ENCODE data around the gene ENAH.

The ENAH gene

DNA sequence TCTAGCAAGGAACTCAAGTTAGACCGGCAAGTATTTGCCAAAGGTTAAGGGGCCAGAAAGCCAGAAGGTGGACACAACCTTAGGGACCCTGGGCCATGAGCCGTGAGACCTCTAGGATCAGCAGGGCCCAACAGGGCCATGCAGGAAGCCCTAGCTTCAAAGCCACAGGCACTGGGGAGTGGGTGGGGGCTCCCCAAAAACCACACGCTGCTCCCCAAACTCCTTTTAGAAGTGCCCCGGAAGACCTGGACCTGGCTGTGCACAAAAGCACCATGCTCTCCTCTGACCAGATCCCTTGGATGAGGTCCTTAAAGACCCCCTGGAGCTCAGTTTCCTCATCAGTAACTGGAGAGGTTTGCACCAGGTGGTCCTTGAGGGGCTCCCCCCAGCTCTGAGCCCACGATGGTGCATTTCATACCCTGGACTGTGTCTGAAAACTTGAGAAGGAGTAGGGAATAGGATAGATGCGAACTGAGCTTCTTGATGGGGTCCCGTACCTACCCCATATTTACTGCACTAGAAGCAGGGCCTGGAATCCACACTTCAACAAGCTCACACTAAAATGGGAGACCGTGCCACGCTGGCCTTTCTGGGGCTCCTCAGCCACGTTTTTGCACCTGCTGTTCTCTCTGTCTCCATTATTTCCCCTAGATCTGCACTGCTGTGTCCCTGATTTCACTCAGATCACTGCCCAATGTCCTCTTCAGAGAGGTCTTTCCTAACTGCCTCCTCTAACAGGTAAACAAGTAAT lies 184.5 kb downstream of the ENAH start:
- DNase-seq = no peak

DNA sequence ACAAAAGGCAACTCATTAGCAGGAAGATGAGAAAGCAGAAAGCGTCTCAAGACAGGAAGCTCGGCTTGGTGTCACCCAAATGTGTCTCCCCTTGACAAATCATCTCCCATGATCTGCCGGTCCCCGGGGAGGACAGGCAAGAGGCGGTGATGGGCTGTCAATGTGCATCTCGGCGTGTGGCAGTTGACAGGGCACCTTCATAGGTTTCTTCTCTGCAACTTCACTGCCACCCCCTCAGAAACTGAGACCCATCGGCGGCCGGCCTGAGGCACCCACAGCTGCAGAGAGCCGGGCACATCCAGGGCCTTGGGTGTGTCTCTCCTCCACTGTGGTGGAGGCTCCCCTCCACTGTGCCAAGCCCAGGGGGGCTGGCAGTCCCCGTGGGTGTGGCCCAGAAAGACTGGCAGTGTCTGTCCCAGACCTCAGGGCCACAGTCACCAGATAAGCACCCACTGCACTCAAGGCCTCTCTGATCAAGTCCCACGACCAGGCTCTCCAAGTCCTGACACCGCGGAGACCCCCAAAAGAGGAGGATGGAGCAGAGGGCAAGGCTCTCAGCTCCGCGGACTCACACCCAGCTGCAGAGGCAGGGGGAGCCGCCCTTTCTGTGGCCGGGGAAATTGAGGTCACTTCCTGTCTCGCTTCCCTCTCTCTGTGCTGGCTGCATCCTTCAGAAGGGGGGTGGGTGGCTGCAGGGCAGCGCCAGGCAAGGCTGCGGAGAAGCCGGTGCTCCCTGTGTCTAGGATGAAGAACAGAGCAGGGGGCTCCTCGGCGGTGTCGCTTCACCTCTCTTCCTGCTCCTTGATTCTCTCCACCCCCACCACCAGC lies 185.5 kb downstream of the ENAH start:
- DNase-seq = no peak

DNA sequence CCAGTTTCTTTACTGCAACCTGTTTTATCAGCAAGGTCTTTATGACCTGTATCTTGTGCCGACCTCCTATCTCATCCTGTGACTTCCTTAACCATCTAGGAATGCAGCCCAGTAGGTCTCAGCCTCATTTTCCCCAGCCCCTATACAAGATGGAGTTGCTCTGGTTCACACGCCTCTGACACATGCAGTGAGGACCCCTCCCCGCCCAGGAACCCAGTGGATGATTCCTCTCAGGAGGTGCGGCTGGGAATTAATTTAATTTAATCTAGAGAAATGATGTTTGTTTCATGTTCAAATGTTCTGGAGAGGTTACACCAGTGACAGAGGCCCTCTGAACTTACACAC lies 186.1 kb downstream of the ENAH start:
- DNase-seq = no peak

DNA sequence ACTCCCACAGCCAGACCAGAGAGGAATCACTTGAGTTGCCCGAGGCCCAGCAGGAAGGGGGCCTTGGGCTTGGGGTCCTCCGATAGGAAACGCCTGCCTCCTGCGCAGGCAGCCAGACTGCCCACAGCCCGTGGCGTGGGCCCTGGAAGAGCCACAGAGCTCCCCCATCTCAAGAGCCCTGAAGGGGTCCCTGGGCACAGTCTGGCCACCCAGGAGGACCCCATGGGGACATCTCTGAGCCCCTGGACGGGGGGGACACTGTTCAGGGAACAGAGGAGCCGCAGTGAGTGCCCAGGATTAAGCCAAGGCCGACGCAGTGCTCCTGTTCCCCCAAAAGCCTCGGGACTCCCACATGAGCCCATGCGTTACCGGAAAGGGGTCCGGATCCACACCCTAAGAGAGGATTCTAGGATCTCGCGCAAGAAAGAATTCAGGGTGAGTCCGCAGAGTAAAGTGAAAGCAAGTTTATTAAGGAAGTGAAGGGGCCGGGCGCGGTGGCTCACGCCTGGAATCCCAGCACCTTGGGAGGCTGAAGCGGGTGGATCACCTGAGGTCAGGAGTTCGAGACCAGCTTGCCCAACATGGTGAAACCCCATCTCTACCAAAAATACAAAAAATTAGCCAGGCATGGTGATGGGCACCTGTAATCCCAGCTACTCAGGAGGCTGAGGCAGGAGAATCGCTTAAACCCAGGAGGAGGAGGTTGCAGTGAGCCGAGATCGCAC lies 187.0 kb downstream of the ENAH start:
- DNase-seq = no peak

DNA sequence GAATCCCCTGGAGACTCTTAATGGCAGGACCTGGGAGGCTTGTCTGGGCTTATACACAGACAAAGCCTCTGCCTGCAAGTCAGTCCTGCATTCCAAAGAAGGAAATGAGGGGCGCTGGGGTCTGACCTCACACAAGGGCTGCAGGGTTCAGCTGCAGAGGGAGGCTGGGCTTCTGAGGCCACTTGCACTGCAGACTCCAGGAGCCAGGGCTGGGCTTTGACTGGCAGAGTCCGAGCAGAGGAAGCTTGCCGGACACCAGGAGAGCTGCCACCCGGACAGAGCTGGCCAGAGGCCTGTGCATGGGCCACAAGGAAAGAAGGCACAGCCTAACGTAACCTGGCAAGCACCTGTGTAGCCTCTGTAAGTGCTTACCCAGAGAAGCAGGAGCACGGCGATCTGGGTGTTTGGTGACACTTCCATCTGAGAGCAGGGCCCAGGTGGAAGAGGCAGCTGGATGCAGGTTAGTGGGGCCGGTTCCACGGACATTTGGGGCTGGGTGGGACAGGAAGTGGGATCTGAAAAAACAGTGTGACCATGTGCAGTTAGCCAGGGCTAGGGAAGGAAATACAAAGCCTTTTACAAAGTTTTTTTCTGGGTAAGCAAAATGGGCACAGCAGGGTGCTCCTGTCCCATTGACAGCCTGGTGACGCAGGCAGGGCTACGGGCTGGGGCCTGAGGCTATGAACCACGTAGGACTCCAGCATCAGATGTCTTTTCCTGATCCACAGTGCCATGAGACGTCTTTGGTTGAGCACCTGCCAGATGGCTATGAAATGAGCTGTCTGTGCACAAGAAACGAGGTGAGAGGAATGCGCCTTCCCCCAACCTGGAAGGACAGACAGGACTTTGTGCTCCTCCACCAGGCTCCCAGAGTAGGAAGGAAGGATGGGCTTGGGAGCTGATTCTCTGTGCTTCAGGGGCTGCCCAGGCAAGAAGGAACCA lies 187.8 kb downstream of the ENAH start:
- DNase-seq = no peak

DNA sequence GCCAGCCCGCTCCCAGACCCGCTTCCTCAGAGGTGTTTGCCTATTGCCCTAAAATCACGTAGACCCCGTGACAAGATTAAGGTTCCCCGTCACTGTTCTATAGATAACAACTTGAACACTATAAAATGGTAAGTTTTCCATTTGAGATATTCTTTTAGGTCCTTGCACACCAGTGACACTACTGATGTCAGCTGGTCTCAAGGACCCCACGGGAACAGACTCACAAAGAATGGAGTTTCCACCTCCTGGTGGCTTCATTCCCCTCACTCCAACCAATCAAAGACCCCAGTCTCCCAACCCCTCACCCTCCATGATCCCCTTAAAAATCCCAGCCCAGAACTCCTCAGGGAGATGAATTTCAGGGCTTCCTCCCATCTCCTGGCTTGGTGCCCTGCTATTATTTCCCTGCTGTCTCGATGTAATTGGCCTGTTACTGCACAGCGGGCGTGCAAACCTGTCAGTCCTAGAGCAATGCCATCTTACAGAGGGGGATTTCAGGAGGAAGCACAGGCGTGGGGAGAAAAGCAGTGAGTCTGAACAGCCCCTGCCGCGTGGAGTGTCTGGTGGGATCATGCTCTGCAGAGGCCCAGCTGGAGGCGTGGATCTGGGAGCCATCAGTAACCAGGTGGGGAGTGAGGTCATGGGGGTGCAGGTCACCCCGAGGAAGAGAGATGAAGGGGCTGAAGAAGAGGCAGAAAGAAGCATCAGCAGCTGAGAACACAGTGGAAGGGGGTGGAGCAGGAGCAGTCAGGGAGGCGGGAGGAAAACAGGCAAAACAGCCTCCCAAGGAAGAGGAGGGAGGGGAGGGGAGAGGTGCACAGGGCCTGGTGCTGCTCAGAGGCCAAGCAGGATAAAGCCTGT lies 190.0 kb downstream of the ENAH start:
- no peak for DNase-seq

DNA sequence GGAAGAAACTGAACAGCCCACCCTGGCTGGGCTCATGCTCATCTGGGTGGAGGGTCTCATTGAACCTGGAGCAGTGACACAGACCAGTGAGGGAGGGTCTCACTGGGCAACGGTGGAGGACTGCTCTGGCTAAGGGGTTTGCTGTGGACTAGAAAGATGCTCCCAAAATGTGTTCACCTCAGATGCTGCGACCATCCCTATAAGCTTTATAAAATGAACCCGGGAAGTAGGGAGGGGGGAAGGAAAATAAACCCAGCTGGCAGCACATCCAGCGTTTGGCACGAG lies 190.6 kb downstream of the ENAH start:
- DNase-seq = no peak

DNA sequence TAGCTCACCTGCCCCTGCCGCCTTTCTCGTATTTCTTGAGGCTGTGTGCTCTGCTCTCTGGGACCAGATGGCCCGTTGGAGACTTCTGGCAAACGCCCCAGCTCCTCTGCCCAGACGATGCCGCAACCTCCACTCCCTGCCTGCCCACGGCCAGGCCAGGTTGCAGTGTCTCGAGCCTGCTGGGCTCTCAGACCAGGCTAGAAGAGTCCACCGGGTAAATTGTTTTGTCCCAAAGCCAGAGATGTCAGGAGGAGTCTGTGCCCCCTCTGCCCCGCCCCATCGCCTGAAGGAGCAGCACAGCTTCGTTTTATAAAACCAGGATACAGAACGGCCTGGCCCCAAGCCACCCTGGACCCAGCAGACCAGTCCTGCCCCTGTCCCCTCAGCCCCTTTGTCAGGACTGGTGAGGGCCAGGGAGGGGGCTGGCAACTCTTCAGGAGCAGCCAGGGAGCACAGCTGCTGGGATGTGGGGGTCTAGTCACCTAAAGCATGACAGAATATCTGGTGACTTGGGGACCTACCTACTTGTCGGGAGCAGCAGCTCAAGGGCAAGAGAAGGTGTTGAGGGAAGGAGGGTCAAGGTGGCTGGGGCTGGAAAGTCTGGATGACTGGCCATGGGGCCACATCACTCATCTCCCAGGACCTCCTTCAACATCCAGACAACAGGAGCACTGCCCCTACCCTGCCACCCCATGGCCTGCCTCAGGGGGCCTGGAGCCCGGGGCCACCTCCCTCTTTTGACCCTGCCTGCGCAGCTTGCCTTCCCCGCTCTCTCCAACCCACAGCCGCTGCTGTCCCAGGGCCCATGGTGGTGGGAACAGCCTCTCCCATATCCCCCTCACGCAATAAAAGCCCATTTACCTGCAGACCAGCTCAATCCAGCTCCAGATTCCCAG lies 191.1 kb downstream of the ENAH start:
- no peak for DNase-seq

DNA sequence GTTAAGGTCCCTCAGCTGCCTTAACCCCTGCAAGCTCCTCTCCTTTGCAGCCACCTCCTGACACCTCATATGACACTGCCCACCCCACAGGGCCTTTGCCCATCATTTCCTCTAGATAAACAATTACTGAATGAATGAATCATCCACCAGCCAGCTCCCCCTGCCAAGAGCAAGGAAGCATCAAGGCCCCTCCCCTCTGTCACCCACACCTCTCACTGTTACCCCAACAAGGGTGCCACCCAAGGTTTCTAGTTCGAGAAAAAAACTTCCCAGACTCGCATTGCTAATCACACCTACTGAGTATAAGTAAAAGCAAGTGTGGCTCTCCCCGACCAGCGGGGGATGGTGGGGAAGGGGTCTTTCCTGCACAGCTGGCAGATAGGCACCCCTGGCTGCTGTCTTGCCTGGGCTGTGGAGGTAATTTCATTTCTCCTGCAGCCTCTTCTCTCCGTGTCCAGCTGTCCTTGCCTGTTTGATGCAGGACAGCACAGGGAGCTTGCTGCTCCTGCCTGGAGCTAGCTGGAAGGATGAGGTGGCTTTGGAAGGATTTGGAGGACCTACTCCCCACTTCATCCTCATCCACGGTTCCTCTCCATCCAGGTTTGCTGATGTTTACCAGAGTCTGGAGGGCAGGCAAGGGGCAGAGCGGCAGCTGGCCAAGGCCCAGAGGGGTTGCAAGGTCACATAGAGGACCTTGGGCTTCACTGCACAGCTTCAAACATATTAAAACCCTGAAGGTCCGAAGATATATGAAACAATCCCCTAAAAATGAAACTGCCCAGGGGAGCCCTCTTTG lies 192.0 kb downstream of the ENAH start:
- no peak for DNase-seq

DNA sequence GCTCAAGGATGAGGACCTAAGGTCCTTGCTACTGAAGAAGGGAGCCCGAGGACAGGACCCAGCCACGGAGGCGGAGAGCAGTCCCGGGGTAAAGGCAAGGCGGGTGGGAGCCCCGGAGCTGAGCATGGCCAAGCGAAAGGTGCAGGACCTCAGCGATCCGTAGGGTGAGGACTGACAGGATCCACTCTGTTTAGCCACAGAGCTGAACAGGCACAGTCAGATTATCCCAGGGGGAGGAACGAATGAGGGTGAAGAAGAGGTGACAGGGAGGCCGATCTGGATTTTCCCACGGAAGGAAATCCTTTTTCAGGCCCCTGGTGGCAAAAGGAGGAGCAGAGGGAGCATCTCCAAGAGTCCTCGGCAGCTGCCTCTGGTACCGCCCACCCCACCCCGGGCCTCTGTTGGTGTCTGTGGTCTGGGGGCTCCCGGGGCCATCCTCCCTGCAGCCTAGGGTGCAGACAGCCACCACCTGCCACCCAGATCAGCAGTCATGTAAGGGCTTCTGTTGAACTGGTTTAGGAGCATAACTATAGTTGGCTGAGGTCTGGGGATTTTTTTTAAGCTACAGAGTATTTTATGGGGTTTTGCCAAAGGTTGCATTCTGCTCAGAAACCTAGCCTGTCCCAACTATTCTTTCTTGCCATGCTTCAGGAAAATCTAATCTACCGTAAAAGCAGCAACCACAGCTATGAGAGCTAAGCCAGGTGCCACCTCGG lies 192.7 kb downstream of the ENAH start:
- no peak for DNase-seq

DNA sequence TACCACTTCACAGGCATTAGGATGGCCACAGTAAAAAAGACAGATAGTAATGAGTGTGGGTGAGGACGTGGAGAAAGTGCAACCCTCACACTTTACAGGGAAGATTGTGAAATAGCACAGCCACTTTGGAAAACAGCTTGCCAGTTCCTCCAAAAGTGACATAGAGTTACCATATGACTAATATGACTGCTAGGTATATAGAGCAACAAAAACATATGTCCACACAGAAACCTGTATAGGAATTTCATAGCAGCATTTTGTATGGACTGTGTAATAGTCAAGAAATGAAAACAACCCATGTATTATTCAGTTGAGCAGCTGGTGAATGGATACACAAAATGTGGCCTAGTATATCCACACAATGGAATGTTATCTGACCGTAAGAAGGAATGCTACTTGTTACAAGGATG lies 194.7 kb downstream of the ENAH start:
- DNase-seq = no peak

DNA sequence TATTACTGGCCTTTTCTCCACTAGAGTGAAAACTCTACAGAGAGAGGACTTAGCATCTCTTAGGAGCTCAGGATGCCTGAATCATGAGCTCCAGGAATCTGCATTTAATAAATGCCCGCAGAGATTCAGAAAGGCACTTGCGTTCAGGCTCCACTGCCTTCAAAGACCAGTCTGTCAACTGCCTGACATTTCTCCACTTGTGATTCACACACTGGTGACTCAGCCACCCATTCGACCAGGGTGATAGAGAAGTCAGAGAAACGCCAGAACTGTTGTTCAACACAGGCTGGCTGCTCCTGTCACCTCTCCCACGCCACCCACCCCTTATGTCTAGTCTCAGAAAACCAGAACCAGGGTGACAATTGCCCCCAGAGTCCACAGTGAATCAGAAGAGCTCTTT lies 198.2 kb downstream of the ENAH start:
- DNase-seq = no peak

DNA sequence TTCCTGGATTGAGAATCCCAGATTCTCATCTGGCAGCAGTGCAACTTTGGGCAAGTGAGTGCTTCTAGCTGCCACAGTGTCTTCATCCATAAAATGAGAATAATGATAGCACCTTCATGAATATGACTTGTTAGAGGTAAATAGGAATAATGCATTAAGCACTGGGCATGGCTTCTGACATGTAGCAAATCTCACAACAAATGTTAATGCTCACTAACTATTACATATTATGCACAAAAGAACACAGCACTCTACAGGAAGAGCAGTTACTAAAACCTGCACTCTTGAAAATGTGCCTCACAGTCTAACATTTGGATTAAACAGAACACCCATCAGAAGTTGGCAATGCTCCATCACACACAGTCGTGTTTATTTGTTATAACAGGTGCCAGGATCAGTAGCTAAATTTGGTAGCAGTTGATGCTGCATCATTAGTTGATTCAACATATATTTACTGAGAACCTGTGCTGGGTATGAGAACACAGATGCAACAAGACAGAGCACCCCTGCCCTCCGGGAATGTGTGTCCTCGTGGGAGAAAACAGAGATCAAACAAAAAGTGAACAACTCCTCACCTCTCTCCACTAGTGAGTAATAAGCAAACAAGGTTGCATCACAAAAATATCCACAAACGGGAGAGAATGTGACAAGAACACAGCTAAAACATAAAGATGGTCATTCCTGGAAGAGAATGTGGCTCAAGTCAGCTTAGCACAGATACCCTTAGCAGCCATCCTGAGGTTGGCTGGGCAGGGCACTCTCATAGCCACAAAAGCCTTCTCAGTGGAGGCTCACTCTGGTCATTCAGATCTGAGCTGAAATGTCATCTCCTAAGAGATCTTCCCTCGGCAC lies 198.9 kb downstream of the ENAH start:
- DNase-seq = no peak

DNA sequence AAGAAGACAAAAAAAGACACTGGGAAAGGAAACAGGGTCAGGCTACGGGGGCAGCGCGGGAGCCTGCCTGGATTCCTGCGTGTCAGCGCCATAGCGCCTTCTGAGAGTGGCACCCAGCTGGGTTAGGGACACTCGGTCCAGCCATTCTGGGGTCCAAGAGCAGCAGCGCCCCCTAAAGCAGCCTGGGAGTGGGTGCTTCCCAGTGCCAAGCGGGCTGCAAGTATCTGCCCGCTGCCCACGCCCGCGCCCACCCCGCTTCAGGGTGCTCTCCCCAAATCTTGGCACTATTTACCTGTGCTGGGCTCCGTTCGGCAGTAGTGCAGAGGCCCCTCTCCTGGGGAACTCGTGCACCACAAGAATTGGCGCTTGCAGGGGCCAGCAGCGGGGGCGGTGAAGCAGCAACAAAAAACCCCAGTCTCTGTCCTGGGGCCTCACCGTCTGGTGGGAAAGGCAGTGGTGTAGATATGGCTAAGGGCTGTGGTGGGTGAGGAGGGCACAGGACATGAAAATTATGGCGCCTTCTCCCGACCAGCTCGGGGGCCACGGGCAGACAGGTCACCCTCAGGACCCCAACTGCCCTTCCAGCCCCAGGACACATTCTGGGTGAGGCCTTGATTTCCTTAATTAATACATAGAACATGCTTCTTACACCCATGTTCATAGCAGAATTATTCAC lies 200.9 kb downstream of the ENAH start:
- no peak for DNase-seq

DNA sequence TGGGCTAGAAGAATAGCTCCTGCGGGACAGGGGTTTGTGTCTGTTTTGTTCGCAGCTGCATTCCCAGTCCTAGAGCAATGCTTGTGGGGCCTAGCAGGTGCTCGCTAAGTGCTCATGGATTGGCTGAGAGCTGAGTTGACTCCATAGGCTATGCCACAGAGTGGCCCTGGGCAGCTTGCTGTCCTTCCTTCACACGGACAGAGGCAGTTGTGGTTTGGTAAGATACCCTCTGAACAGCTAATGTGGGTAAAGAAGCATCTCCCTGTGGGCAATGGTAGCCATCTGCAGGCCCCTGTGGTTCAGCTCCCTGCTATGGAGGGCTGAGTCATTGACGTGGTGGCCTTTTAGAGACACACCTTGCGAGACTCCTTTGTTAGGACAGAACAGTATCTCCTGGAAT lies 201.6 kb downstream of the ENAH start:
- DNase-seq = no peak

DNA sequence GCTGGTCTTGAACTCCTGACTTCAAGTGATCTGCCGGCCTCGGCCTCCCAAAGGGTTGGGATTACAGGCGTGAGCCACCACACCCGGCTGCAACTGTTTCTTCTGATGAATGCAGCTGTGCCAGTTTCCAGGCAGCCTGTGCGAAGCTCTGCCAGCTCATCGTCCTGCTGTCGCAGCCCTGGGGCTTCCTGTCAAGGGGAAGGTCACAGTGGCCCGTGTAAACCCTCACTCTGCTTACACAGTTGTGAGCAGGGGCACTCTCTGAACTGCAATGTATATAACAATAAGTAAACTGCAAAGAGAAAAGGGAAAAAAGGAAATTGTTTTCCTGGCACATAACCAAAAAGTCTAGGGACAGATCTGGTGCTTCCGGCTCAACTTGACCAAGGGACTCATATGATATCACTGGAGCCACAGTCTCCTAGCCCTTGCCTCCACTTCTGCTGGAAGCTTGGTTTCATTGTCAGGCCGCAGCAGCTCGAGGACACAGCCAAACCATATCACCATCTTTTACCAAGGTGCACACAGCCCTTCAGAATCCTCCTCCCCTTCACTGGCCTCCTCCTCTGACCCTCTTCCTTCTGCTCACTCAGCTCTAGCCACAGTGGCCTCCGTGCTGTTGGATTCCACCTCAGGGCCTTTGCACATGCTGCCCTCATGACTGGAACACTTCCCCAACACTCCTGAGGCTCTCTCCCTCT lies 202.3 kb downstream of the ENAH start:
- no peak for DNase-seq

DNA sequence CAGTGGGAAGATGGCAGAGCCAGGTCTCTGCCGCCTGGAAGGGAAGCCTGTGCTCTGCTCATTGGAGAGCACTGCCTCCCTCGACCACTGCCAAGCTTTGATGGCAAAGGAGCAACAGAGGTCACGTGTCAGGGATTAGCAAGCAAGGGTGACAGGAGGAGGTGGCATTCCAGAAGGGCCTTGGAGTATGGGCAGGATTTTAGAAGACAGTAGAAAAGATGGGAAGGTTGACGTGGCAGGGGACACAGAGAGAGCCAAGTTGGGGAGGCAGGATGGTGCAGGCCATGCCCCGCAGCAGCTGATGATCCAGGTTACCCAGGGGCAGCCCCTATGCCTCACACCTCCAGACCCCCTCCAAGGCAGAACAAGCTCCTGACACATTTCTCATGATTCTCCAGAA lies 203.1 kb downstream of the ENAH start:
- DNase-seq = no peak

All from NCI-H2107 (cell line).